Activated gamma-delta T cell treated with Interleukin-2 at 50 U/mL for 16 hours (primary cell): Measurements from ENCODE around the gene SRSF2.
A peak's percentile ranks its signal among the peaks of the same experiment; 100 is the strongest.
"Not testable (repeated sequence)": the region's sequence is repeated elsewhere in the genome, so short reads cannot be mapped to it uniquely, and the experiment has no call there.

Source experiments
- DNase-seq: peaks from one replicate; pipeline ENCODE4 v3.0.0-alpha.2; 2020

SRSF2 gene

GRCh38 chr17:76718516-76718915, 18.6 kb downstream of the SRSF2 start:
- DNase-seq: no peak

DNA sequence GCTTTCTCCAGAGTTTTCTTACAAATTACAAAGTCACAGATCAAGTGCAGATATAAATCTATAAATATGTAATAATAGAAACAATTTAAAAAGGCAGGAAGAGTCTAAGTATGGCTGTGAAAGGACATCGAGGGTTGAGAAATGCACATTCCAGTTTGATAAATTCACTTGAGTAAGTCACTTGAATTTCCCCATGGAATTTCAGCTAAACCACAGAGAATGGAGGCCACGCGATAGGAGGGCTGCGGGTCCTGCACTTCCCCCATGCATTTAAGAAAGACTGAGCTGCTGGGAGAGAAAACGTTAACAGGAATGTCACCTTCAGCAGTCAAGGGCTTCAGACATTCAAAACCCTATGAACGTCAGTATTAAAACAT, 20.3 kb downstream of the SRSF2 start:
- no peak for DNase-seq

DNA sequence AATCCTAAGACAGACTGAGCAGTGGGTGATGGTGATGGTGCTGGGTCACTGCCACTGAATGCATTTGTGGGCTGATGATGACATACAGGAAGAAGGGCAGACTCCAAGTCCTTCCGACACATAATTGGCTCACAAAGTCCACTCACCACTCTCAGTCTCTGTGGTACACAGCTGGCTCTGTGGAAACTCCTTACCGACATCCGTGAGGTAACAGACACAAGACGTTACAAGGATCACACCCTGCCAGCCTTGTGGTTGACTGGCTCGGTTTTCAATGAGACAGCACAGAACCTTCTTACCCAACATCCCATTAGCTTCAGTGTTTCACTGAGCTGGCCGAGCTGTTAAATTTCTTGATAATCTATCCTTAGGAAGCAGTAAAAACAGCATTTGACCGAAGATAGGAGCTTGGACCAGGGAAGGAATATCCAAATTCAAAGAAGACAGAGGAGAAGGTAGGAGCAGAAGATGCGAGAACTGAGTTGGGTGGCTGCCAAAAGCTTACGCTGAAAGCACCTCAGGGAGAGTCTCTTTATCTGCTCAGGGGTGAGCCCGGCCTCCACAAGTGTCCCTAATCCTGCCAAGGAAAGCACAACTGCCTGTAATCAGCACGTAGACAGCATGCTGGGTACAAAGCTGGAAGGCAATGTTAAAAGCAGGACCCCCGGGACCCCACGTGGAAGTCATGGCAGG, 20.8 kb downstream of the SRSF2 start:
- DNase-seq: peak; percentile 72

GRCh38 chr17:76715496-76715830, 21.7 kb downstream of the SRSF2 start:
- DNase-seq: no peak

GRCh38 chr17:76714822-76715495, 22.2 kb downstream of the SRSF2 start:
- peak; percentile 84 for DNase-seq

DNA sequence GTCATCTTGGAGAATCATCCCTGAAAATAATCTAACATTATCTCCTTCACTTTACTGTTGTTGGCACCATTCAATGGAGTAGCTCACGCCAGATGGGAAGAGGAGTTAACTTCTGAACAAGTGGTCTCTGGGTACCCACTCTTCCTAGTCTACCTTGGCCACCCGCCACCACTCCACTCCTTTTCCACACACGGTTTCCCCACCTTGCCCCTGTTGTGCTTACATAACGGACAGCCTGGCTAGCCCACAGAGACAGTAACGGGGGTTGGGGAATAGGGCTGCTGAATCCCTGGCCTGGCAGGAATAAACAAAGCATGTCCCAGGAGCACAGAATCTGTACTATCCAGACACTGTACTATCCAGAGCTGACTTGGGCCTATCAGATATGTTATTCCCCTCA, 22.8 kb downstream of the SRSF2 start:
- DNase-seq: no peak

- no peak for DNase-seq
Measured at GRCh38 chr17:76713765-76714164, 23.4 kb downstream of the SRSF2 start.

DNA sequence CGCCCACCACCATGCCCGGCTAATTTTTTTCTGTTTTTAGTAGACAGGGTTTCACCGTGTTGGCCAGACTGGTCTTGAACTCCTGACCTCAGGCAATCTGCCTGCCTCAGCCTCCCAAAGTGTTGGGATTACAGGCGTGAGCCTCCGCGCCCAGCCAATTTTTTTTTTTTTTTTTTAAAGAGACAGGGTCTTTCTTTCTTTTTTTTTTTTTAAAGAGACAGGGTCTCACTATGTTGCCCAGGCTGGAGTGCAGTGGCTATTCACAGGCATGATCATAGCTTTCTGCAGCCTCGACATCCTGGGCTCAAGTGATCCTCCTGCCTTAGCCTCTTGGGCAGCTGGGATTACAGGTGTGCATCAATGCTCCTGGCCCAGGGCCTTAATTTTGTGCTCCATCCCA, 24.8 kb downstream of the SRSF2 start:
- not testable (repeated sequence) for DNase-seq

GRCh38 chr17:76710863-76711611, 26.1 kb downstream of the SRSF2 start, which contains the start of gene MXRA7:
TSS of gene MXRA7 (minus strand) at chr17:76710965. CDS start at chr17:76710946, 19 bp downstream.
- DNase-seq: peak; percentile 61

DNA sequence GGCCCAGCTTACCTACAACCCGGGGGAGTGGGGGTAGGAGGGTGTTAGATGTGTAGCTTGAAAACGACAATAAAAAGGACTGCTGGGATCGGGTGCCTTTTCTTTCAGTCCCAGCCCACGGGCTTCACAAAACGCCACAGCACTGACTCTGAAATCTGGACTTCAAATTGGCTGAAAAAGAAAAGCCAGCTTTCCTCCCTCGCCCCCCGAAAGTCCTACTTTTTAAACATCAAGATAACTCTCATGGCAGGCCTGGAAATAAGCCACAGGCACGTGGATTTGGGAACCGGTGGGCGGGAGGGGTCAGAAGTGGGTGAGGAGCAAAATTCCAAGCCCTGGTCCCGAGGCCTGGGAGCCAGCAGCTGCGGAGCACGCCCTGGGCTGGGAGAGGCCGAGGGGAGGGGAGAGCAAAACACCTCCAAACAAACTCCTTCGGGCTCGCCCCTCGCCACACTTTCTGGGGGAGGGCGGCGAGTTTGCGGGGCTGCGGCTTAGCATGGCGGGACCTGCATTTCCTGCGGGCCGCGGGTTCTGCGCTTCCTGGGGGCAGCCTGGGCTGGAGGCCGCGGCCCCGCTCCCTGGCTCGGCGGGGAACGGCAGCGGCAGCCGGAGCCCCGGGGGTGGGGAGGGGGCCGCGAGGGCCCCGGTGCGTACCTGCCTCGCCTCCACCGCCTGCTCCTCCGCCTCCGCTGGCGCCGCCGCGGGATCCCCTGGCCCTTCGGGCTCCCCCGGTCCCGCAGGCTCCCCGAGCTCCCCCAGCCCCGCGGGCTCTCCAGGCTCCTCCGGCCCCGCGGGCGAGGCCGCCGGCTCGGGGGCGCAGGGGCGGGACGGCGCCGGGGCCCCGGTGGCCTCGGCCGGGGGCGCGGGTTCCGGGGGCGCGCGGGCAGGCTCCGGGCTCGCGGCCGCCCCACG, 26.9 kb downstream of the SRSF2 start:
- not testable (repeated sequence) for DNase-seq

DNA sequence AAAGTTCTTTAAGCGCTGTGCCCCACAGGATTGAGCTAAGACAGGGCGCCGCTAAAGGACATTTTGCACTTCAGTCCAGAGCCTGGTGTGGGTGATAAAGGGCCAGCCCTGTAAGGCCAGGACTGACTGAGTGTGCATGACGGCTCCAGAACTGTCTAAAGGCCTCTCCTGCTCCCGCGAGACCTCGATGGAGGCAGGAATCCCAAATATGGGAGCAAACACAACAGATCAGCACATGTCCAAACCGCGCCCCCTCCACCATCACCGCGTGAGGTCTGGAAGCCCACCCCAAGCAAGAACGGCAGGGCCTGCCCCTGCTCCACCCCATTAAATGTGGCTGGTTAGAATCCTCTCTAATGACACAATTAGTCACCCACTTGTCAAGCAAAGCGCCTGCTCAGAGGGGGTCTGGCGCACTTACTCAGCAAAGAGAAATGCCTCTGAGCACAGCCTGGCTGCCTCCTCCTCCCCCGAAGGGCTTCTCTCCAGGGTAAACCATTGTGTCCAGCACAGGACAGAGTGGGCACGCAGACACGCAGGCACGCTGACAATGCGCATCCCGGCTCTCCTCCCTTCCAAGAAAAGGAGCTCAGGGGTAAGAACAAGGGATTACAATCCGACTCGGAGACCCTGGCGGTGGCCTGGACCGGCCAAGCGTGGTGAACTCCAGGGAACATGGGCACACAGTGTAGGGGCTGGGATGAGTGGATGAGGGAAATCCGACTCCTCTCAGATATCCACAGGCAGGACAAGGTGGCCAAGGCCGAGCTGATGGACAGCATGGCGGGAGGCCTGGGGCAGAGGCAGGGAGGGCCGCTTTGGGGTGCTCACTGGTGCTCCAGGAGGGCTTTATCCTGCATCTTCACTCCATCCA, 27.8 kb downstream of the SRSF2 start:
- no peak for DNase-seq

DNA sequence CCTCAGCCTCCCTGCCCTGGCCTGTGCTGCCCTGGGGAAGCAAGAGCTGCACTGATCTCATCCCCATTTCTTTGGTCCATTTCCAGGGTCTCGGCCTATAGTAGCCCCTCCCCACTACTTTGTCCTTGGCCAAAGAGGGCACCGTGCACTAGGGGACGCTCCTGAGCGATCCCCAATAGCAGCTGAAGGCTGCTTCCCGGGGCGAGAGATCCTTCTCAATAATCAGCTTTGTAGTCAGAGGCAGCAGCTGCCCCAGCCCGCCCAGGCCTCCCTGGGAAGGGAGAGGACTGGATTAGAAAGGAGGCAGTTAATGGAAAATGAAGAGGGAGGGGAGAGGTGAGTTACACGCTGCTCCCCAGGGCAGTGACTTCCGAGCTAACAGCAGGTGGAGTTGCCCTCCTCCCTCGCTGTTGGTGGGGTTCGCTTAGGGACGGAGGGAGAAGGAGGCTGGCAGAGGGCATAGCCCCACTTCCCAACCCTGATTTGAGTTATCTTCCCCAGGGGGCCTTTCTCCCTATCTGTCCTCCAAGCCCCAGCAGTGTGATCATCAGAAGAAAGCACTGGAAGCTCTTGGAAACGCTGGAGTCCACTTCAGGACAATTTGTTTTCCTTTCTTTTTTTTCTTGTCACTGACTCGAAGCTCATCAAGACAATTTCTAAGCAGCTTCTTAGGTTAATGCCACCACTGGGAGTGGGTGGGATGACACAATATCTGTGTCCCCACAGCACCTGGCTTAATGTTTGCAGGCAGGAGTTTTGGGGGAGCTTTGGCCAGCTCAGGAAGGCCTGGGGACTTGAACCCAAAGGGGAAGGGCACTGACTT, 28.9 kb downstream of the SRSF2 start:
- DNase-seq: no peak

DNA sequence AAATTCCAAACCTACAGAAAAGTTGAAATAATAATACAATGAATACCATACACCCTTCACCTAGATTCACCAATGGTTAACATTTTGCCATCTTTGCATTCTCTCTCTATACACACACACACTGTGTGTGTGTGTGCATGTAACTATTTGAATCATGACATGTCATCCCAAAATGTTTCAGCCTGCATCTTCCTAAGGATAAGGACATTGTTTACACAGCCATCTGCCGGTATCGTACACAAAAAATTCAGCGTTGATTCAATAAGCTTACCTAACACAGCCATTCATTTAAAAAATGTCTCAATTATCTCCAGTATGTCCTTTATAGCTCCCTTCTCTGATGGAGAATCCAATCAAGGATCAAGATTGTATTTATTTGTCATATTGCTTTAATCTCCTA, 30.3 kb downstream of the SRSF2 start:
- no peak for DNase-seq

DNA sequence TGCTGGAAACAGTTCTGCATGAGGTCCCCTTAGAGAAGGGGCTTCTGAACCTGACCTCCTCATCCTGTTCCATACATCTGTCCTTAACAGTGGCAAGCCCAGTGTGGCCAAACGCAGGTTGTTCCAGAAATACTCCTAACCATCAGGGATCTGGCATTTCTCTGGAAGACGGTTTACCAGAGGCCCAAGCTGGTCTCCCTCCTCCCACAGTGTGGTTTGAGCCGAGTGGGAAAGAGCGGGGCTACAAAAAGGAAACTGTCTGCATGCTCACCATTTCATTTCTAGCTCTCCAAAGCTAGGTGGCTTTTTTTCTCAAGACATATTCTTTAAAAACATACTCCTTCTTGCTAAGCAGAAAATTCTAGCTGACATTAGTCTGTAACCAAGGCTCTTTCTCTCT, 32.3 kb downstream of the SRSF2 start:
- DNase-seq: no peak

- no peak for DNase-seq
Measured at GRCh38 chr17:76702941-76703637, 34.0 kb downstream of the SRSF2 start.

- DNase-seq: no peak
Measured at GRCh38 chr17:76702076-76702475, 35.1 kb downstream of the SRSF2 start.

DNA sequence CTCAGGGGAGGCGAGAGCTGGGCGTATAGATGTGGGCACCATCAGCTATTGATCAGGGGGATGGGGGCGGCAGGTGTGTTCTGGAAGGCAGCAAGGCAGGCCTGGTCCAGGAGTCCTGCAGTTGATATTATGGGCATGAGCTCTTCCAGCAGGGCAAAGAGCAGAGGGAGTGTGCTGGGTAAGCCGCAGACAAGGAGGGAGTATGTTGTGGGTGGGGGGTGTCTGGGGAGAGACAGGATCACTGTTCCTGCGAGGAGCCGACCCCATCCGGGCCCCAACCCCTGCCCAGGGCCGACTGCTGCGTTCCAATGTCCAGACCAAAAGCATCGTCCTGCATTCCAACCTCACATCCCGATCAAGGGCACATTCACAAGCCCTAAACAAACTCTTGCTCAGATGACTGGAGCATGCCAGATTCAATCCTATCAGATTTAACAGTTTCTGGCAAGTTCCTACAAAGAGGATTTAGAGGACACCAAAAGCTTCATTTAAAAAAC, 35.6 kb downstream of the SRSF2 start:
- DNase-seq: no peak

DNA sequence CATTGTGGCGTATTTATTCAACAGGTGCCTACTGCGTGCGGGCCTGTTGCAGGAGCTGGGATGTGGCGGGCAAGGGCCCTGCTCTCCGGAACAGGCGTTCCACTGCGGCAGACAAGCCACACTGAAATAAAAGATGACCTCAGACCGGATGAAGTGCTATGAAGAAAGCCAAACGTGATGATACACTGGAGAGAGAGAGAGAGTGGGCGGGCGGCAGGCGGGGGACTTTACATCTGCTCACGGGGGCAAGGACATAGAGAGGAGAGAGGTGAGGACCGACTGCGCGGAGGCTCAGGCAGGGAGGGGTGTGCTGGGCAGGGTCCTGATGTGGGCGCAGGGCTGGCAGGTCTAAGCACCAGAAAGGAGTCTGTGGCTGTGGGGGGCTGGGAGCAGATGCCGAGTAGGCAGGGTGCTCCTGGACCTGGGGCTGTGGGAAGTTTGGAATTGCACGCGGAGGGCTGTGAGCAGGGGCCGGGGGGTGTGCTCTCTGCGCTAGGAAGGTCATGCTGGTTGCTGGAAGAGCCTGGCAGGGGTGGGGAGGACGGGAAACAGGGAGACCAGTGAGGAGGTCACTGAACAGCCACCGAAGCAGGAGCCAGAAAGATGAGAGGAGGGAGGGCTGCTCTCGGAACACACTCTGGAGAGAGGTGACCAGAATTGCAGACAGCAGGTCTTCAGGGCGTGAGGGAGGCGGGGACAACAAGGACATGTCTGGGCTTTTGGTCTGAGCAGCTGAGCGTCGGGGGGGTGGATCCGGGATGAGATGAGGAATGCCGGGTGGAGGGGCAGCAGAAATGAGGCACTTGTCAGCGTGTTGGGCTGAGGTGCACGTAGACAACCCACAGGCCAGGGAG, 36.3 kb downstream of the SRSF2 start:
- no peak for DNase-seq

- DNase-seq: no peak
Measured at GRCh38 chr17:76700270-76700616, 36.9 kb downstream of the SRSF2 start.
